ENCODE measurements around the gene CCNA1.

CCNA1 gene

GRCh38 chr13:36432106-36432544 lies at the start of gene CCNA1:
Gene CCNA1 (plus strand): TSS chr13:36432495. CDS start chr13:36433057, 562 bp downstream.
- peak; percentile 34 to 44 for DNase-seq

GRCh38 chr13:36385489-36385888 lies 46.8 kb upstream of the CCNA1 start:
- DNase-seq, result no peak

- DNase-seq, result no peak
These were observed 37.0 kb upstream of the CCNA1 start for GRCh38 chr13:36395280-36395679.

DNA sequence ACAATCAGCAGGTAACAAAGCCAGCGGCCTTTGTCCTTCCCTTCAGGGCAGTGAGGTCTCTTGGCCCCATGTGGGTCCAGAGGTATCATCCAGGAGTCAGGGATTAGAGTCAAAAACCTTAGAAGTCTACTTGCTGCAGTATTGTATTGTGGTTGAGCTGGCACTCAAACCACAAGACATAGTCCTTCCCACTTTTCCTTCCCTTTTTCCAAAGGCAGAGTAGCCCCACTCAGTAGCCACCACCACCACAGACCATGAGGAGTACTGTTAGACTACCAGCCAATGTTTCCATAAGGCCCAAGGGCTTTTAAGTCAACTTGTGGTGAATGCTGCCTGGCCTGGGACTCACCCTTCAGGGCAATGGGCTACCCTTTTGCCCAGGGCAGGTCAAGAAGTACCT lies 27.1 kb upstream of the CCNA1 start:
- no peak for DNase-seq

- DNase-seq, result no peak
These were observed 19.6 kb upstream of the CCNA1 start for GRCh38 chr13:36412736-36413135.

DNA sequence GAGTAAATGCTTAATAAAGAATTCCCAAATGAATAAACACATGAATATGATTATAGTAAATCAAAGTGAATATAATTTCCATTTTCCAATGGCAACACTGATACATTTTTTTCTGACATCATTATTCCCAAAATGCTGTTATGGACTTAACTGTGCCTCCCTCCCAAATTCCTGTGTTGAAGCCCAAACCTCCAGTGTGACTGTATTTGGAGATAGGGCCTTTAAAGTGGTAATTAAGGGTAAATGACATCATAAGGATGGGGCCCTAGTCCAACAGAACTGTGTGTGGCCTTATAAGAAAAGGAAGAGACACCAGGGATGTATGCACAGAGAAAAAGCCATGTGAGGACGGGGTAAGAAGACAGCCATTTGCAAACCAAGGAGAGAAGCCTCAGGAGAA lies 19.1 kb upstream of the CCNA1 start:
- DNase-seq, result no peak

GRCh38 chr13:36414461-36414860 lies 17.8 kb upstream of the CCNA1 start:
- DNase-seq, result no peak

- DNase-seq, result no peak
These were observed 15.0 kb upstream of the CCNA1 start for GRCh38 chr13:36417331-36417730.

DNA sequence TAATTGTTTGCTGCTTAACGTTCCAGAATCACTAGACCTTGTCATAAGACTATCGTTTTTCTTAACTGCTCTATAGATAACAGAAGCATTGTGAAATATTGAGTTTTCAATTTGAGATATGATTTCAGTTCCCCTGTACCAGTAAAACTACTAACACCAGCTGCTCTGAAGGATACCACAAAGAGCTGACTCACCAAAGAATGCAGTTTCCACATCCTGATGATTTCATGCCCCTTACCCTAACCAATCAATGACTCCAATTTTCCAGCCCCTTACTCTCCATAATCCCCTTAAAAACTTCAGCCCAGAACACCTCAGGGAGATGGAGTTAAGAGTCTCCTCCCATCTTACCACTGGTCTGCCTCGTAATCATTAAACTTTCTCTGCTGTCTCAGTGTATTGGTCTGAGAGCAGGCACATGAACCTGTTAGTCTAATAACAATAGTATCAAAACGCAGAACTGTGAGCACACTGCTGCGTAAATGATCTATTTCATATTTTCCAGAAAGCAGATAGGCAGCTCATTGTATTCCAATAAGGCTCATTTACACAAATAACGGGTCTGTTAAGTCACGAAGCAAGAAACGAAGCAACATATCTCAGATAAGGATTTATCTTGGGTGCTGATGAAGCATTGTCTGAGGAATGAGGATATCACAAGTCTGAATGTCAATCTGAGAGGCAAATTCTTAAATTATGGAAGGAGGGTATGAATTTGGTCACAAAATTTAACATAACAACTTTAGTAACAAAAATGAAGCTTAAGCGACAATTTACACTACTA lies 14.1 kb upstream of the CCNA1 start:
- DNase-seq, result peak; percentile 22 to 26

DNA sequence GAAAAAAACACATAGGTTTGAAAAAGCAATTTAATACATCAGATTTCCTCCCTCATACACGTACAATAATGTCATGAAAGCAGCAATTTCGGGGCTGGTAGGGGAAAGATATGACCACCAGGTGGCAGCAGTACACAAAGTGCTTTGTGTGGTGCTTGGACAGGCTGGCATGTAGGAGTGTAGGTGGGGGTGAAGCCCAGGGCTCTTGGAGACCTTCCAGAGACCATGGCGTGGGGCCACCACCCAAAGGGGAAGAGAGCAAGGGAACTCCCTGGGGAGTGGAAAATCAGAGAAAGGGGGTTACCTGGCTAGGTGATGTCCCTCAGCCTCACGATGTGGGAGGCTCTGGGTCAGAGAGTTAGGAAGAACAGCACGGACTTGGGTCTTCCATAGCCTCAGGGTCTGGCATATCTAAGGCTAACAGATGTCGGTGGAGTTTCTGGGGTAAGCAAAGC lies 11.8 kb upstream of the CCNA1 start:
- peak; percentile 79 to 81 for DNase-seq

DNA sequence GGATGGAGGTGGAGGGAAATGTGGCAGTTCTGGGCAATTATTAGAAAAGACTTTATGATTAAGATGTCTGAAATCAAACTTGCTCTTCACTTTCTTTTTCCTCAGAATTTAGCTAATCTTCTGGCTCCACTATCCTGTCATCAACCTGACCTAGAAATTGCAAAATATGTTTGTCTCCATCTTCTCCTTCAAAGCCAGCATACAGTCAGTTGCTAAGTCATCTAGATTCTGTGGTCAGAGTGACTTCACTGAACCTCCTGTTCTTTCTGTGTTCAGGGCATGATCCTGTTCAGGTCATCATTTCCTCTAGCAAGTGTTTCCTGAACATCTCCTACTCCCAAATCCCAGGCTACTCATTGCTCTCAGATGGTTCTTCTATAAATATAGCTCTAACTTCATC lies 10.8 kb upstream of the CCNA1 start:
- no peak for DNase-seq

- no peak for DNase-seq
These were observed 4.2 kb upstream of the CCNA1 start for GRCh38 chr13:36428086-36428485.

GRCh38 chr13:36430247-36431203 lies 1.8 kb upstream of the CCNA1 start:
- DNase-seq, result no peak

- peak; percentile 28 to 41 for DNase-seq
These were observed 840 bp upstream of the CCNA1 start for GRCh38 chr13:36431204-36432105.

DNA sequence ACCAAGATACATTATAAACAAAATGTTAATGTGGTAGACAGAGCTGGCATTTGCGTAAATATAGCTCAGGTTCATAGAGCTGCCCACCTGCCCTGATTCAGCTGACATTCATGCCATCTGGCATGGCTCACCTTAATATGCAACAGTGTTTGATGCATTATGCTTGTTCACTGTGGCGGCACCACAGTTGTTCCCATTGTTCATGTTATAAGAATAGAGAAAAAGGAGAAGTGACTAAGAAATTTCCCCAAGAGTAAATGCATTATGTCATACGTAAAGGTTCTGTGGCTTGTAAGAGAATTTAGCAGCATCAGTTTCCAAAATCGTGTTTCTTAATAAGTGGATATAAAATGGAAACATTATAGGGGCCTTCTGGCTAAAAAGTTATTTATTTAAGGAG lies 4.5 kb downstream of the CCNA1 start:
- no peak for DNase-seq

- no peak for DNase-seq
These were observed 6.5 kb downstream of the CCNA1 start for GRCh38 chr13:36438594-36439483.

- DNase-seq, result no peak
These were observed 13.0 kb downstream of the CCNA1 start for GRCh38 chr13:36445278-36445677.

- DNase-seq, result no peak
These were observed 13.6 kb downstream of the CCNA1 start for GRCh38 chr13:36445891-36446351.

- DNase-seq, result no peak
These were observed 15.2 kb downstream of the CCNA1 start for GRCh38 chr13:36447501-36447900.

- no peak for DNase-seq
These were observed 18.2 kb downstream of the CCNA1 start for GRCh38 chr13:36450534-36450933.

DNA sequence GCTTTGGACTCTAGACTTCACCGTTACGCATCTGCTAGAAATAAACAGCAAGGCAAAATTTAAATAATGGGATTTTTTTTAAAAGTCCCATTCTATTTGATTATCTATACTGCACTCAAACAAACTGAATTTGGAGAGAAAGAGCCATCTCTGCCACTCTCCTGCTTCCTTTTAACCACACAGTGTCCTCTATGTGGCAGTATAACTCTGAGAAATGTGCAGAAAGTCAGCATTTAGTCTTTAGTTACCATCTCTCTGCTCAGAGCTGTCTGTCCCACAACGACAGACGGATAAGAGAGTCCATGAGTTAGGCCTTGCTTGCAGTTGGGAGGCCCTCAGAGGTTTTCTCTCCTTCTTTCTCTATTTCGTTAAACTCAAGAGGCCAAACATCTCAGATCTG lies 21.2 kb downstream of the CCNA1 start:
- DNase-seq, result no peak
